GM12891 (cell line): ENCODE results near the gene LIG3.

Experiments used
- DNase-seq: peaks from one replicate; pipeline ENCODE4 v3.0.0; 2011; ENCODE audit warnings: low spot score; ENCODE audit not compliant: insufficient read length
- FAIRE-seq: peaks from 2 replicates; lab custom pipeline; 2011; peaks lifted over from hg19 to GRCh38; lab: Jason Lieb, UNC
- PAX5 ChIP-seq: IDR thresholded peaks from 2 replicates; pipeline ENCODE4 v1.6.1; 2011; ENCODE audit warnings: low read length, moderate library complexity, mild to moderate bottlenecking; ENCODE audit not compliant: insufficient read depth, severe bottlenecking
- POLR2A ChIP-seq: IDR thresholded peaks from 2 replicates; pipeline ENCODE4 v1.6.1; 2011; ENCODE audit warnings: low read depth, low read length, control low read depth
- POLR2AphosphoS5 ChIP-seq: IDR thresholded peaks from 2 replicates; pipeline ENCODE4 v1.6.1; 2011; ENCODE audit warnings: low read depth, low read length, control low read depth
- POU2F2 ChIP-seq: IDR thresholded peaks from 2 replicates; pipeline ENCODE4 v1.6.1; 2011; ENCODE audit warnings: low read depth, mild to moderate bottlenecking, control low read depth, low read length, moderate library complexity
- SPI1 ChIP-seq: IDR thresholded peaks from 2 replicates; pipeline ENCODE4 v1.6.1; 2011; ENCODE audit warnings: low read depth, low read length, control low read depth
- TAF1 ChIP-seq: IDR thresholded peaks from 2 replicates; pipeline ENCODE4 v1.6.1; 2011; ENCODE audit warnings: low read depth, low read length, control low read depth

Gene LIG3

GRCh38 chr17:35046740-35047283 is 66.5 kb downstream of the LIG3 start:
- peak; percentile 87 for TF ChIP-seq TAF1
- TF ChIP-seq POU2F2, result no peak
- peak; percentile 85 for TF ChIP-seq POLR2A
- peak; percentile 89 for TF ChIP-seq POLR2AphosphoS5
- TF ChIP-seq PAX5, result no peak
- TF ChIP-seq SPI1, result no peak
- peak; percentile 53 for DNase-seq
- peak; percentile 66 for FAIRE-seq

- no peak for FAIRE-seq
- TF ChIP-seq POLR2A (no peak), TAF1 (no peak), PAX5 (no peak), SPI1 (no peak), POLR2AphosphoS5 (no peak), POU2F2 (no peak)
- no peak for DNase-seq
Measured at GRCh38 chr17:35048685-35049379, 68.5 kb downstream of the LIG3 start.

- no peak for FAIRE-seq
- DNase-seq, result no peak
- TF ChIP-seq POU2F2 (no peak), TAF1 (no peak), POLR2AphosphoS5 (no peak), SPI1 (no peak), PAX5 (no peak), POLR2A (no peak)
Measured at GRCh38 chr17:35050170-35050569, 69.9 kb downstream of the LIG3 start.

GRCh38 chr17:35051183-35051578 is 70.9 kb downstream of the LIG3 start:
- peak; percentile 26 for DNase-seq
- FAIRE-seq, result peak; percentile 85
- peak; percentile 39; the same call in 1 of the 2 replicates for TF ChIP-seq POLR2A
- peak; percentile 92 for TF ChIP-seq SPI1
- TF ChIP-seq TAF1, result no peak

GRCh38 chr17:35051579-35052240 is 71.4 kb downstream of the LIG3 start:
- FAIRE-seq (peak; percentile 55), DNase-seq (no peak)
- peak; percentile 12; the same call in 1 of the 2 replicates for TF ChIP-seq POLR2AphosphoS5
- no peak for TF ChIP-seq PAX5

- TF ChIP-seq PAX5 (no peak), POLR2AphosphoS5 (no peak), POU2F2 (no peak), SPI1 (no peak), TAF1 (no peak), POLR2A (no peak)
- no peak for DNase-seq
- FAIRE-seq, result peak; percentile 48
Measured at GRCh38 chr17:35052241-35052610, 71.9 kb downstream of the LIG3 start.

- FAIRE-seq (no peak), DNase-seq (no peak)
- TF ChIP-seq POU2F2, result no peak
- TF ChIP-seq TAF1, result no peak
- no peak for TF ChIP-seq SPI1
- no peak for TF ChIP-seq PAX5
- TF ChIP-seq POLR2AphosphoS5, result no peak
- no peak for TF ChIP-seq POLR2A
Measured at GRCh38 chr17:35052780-35053179, 72.5 kb downstream of the LIG3 start.

- no peak for TF ChIP-seq POU2F2
- TF ChIP-seq TAF1, result no peak
- TF ChIP-seq SPI1, result no peak
- TF ChIP-seq POLR2A, result no peak
- TF ChIP-seq PAX5, result no peak
- TF ChIP-seq POLR2AphosphoS5, result no peak
- DNase-seq, result no peak
- FAIRE-seq, result peak; percentile 20
Measured at GRCh38 chr17:35053204-35053603, 72.9 kb downstream of the LIG3 start.

- TF ChIP-seq SPI1 (no peak), PAX5 (no peak), POLR2A (no peak), POU2F2 (no peak), POLR2AphosphoS5 (no peak), TAF1 (no peak)
- FAIRE-seq (no peak), DNase-seq (no peak)
Measured at GRCh38 chr17:35056013-35056412, 75.7 kb downstream of the LIG3 start.
